DOHH2 (cell line): ENCODE measurements around the gene DNAH1.

Experiments
- H3F3A ChIP-seq: fragments of 200-600 bp; sonication (generic), shearing (Covaris generic); 2 replicates; pipeline ENCODE4 v1.6.0; 2016; ENCODE audit warnings: antibody characterized with exemption, mild to moderate bottlenecking; ENCODE audit not compliant: control insufficient read depth, insufficient read depth
- H3K27ac ChIP-seq: fragments of 200-600 bp; sonication (generic); 2 replicates; pipeline ENCODE4 v1.5.1; 2014; ENCODE audit warnings: low read depth, mild to moderate bottlenecking, low read length, moderate library complexity
- H3K27me3 ChIP-seq: fragments of 200-600 bp; sonication (generic); 2 replicates; pipeline ENCODE4 v1.6.1; 2014; ENCODE audit warnings: mild to moderate bottlenecking, low read length, mixed read lengths; ENCODE audit not compliant: control insufficient read depth
- H3K36me3 ChIP-seq: fragments of 200-600 bp; sonication (generic); 2 replicates; pipeline ENCODE4 v1.6.1; 2014; ENCODE audit warnings: mild to moderate bottlenecking, low read length, moderate library complexity, mixed read lengths; ENCODE audit not compliant: control insufficient read depth
- H3K4me1 ChIP-seq: fragments of 200-600 bp; sonication (generic); 2 replicates; pipeline ENCODE4 v1.6.1; 2014; ENCODE audit warnings: mild to moderate bottlenecking, low read length, mixed read lengths; ENCODE audit not compliant: control insufficient read depth
- H3K4me2 ChIP-seq: fragments of 200-600 bp; sonication (generic); 2 replicates; pipeline ENCODE4 v1.6.0; 2014; ENCODE audit warnings: mild to moderate bottlenecking, low read length, moderate library complexity
- H3K4me3 ChIP-seq: fragments of 200-600 bp; sonication (generic); 2 replicates; pipeline ENCODE4 v1.5.1; 2014; ENCODE audit warnings: mild to moderate bottlenecking, low read length, mixed read lengths
- H3K79me2 ChIP-seq: fragments of 200-600 bp; sonication (generic); 2 replicates; pipeline ENCODE4 v1.6.1; 2014; ENCODE audit warnings: mild to moderate bottlenecking, low read length, mixed read lengths; ENCODE audit not compliant: control insufficient read depth
- H3K9me2 ChIP-seq: fragments of 200-600 bp; sonication (generic); replicated peaks from 2 replicates; pipeline ENCODE4 v1.6.1; 2014; ENCODE audit warnings: mild to moderate bottlenecking, low read length, mixed read lengths; ENCODE audit not compliant: control insufficient read depth
- H3K9me3 ChIP-seq: fragments of 200-600 bp; sonication (generic); 2 replicates; pipeline ENCODE4 v1.6.1; 2014; ENCODE audit warnings: antibody characterized with exemption, low read length, mixed read lengths; ENCODE audit not compliant: control insufficient read depth, insufficient read depth
- H4K20me1 ChIP-seq: fragments of 200-600 bp; sonication (generic); 2 replicates; pipeline ENCODE4 v1.6.0; 2014; ENCODE audit warnings: low read depth, mild to moderate bottlenecking, antibody characterized with exemption, low read length, moderate library complexity; ENCODE audit not compliant: control insufficient read depth, insufficient read depth
- CTCF ChIP-seq: fragments of 200-600 bp; sonication (generic); IDR thresholded peaks from one replicate; pipeline ENCODE4 v1.5.1; 2014; ENCODE audit warnings: antibody characterized with exemption, mild to moderate bottlenecking, low read depth, low read length; ENCODE audit not compliant: poor library complexity, severe bottlenecking
- EZH2phosphoT487 ChIP-seq: fragments of 200-600 bp; sonication (generic); IDR thresholded peaks from 2 replicates; pipeline ENCODE4 v1.6.1; 2017; ENCODE audit warnings: borderline replicate concordance, mild to moderate bottlenecking, antibody characterized with exemption, low read length, moderate library complexity, mixed read lengths

Gene DNAH1

GRCh38 chr3:52396011-52396906, 80.1 kb downstream of the DNAH1 start:
- no peaks in the 10 kb centered on the region for H3K9me3 ChIP-seq
- H3K4me2 ChIP-seq = no peak overlapping the region
- TF ChIP-seq EZH2phosphoT487 = no peak
- TF ChIP-seq CTCF = no peak
- H3K27me3 ChIP-seq = no peaks in the 10 kb centered on the region
- no peaks in the 10 kb centered on the region for H3K4me1 ChIP-seq
- no peaks in the 10 kb centered on the region for H3F3A ChIP-seq
- peaks cover 10% of the 10 kb centered on the region; the same call in 1 of the 2 replicates for H3K36me3 ChIP-seq
- H3K27ac ChIP-seq = no peak overlapping the region
- H4K20me1 ChIP-seq = no peaks in the 10 kb centered on the region
- H3K4me3 ChIP-seq = no peak overlapping the region
- H3K9me2 ChIP-seq = no peaks in the 10 kb centered on the region
- H3K79me2 ChIP-seq = no peaks in the 10 kb centered on the region

- no peaks in the 10 kb centered on the region for H3K4me1 ChIP-seq
- no peaks in the 10 kb centered on the region for H3K79me2 ChIP-seq
- no peaks in the 10 kb centered on the region for H4K20me1 ChIP-seq
- H3K4me3 ChIP-seq = no peak overlapping the region
- H3K9me3 ChIP-seq = no peaks in the 10 kb centered on the region
- no peaks in the 10 kb centered on the region for H3F3A ChIP-seq
- no peak overlapping the region for H3K27ac ChIP-seq
- H3K27me3 ChIP-seq = no peaks in the 10 kb centered on the region
- H3K4me2 ChIP-seq = no peak overlapping the region
- no peak for TF ChIP-seq EZH2phosphoT487
- TF ChIP-seq CTCF = no peak
- H3K9me2 ChIP-seq = no peaks in the 10 kb centered on the region
- peaks cover 18% of the 10 kb centered on the region for H3K36me3 ChIP-seq
These were observed 80.9 kb downstream of the DNAH1 start for GRCh38 chr3:52396907-52397591.

GRCh38 chr3:52397676-52398399, 81.7 kb downstream of the DNAH1 start:
- Histone ChIP-seq H3K4me1 (no peaks in the 10 kb centered on the region), H3K4me2 (no peak overlapping the region), H3K9me2 (no peaks in the 10 kb centered on the region), H3K27ac (no peak overlapping the region), H3F3A (no peaks in the 10 kb centered on the region), H4K20me1 (no peaks in the 10 kb centered on the region), H3K79me2 (no peaks in the 10 kb centered on the region), H3K27me3 (no peaks in the 10 kb centered on the region), H3K36me3 (peaks cover 25% of the 10 kb centered on the region), H3K9me3 (no peaks in the 10 kb centered on the region), H3K4me3 (no peak overlapping the region)
- no peak for TF ChIP-seq CTCF
- no peak for TF ChIP-seq EZH2phosphoT487
